NT2/D1 (cell line): ENCODE measurements around the gene NAT16.

Source experiments
- SUZ12 ChIP-seq: IDR thresholded peaks from 2 replicates; pipeline ENCODE4 v1.6.1; 2011; ENCODE audit not compliant: insufficient read length, insufficient read depth; ENCODE audit errors: extremely low read depth
- YY1 ChIP-seq: IDR thresholded peaks from 2 replicates; pipeline ENCODE4 v1.6.1; 2011; ENCODE audit not compliant: insufficient read length, insufficient read depth
- ZNF274 ChIP-seq: IDR thresholded peaks from 2 replicates; pipeline ENCODE4 v1.6.1; 2011; ENCODE audit warnings: mild to moderate bottlenecking, low read depth, low read length

GRCh38 chr7:101160910-101161309 is 19.2 kb downstream of the NAT16 start:
- TF ChIP-seq YY1 (no peak), SUZ12 (no peak), ZNF274 (no peak)
